ENCODE data around the gene ROPN1L.
"Not testable (repeated sequence)": the region's sequence is repeated elsewhere in the genome, so short reads cannot be mapped to it uniquely, and the experiment has no call there.

ROPN1L gene

GRCh38 chr5:10480237-10480985 lies 38.7 kb downstream of the ROPN1L start:
- no peak for DNase-seq

GRCh38 chr5:10481241-10481935 lies 39.7 kb downstream of the ROPN1L start:
- no peak for DNase-seq

- DNase-seq: no peak
Measured at GRCh38 chr5:10482791-10483530, 41.3 kb downstream of the ROPN1L start.

GRCh38 chr5:10484774-10485141 lies 43.1 kb downstream of the ROPN1L start:
- DNase-seq: no peak

DNA sequence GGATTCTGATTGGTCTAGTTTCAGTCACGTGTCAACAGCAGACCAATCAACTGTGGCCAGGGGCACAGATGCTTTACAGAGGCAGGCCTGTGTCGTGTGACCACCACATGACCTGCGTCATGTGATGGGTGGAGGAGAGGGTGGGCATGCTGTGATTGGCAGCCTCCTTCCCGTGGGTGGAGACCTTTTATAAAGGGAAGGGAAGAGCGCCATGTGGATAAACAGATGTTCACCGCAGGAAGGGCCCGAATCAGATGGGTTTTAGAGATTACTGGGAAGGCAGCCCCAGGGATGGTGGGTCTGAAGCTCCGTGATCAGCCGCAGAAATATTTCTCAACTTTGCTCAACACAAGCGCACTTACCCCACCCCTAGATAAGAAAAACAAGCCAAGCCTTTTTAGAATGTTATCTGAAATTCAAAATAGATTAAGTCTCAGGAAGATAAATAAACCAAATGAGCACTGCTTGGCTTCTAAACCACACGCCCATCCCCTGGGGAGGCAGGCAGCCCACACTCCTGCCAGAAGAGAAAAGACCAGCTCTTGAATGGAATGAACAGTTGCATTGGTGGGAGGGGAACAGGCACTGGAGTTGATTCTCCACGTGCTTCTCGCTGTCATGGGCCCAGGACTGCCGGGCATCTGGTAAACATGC lies 43.6 kb downstream of the ROPN1L start:
- DNase-seq: no peak

- DNase-seq: no peak
Measured at GRCh38 chr5:10485897-10486296, 44.2 kb downstream of the ROPN1L start.

- no peak for DNase-seq
Measured at GRCh38 chr5:10486511-10487344, 45.0 kb downstream of the ROPN1L start.

GRCh38 chr5:10488144-10488543 lies 46.5 kb downstream of the ROPN1L start:
- DNase-seq: no peak

GRCh38 chr5:10489810-10490426 lies 48.2 kb downstream of the ROPN1L start:
- DNase-seq: no peak

- no peak for DNase-seq
Measured at GRCh38 chr5:10490927-10491672, 49.4 kb downstream of the ROPN1L start.

DNA sequence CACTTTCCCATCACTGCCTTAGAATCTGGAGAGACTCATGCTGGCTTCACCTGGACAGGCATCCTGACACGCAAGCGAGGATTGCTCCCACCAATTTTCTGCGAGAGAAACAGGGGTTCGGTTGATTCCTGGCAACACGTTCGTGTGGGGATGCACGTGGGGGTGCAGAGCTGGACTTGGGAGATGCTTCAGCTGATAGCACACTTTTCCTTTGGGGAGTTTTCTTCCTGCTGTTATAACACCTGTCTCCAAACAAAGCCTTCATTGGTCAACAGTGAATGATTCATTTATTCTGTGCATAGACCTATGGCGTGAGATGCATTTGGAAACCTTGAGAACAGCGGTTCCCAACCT lies 50.0 kb downstream of the ROPN1L start:
- no peak for DNase-seq

DNA sequence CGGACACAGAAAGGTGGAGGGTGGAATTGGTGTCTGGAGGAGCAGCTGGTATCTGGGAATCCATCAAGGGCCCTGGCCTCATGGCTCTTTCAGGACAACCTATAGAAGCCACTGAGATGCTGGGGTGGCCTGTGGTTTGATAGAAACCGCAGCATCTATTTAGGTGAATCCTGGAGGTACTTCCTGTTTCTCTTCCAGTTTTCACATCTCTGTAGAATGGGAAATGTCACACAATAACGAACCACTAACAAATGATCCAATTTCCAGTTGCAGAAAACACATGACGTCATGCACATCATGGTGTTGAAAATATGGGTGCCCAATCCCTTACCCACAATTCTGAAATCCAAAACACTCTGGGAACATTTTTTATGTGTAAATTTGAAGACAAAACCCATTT lies 52.2 kb downstream of the ROPN1L start:
- no peak for DNase-seq

DNA sequence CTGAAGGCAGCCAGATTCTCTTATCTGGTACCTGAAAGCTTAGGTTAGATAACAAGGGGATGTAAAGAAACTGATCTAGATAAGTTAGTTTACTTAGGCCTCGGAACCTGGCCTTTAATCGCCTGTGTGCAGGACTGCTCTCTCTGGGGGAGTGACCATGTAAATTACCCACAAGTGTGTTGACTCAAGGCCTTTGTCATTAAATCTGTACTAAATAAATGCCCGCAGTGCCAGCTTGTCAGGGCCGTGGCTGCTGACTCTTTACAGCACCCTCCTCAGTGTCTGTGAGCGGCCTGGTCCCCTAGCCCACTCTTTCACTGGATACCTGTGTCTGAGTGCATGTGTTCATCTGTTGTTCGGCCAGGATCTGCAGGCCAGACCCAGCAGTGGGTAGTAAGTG lies 52.8 kb downstream of the ROPN1L start:
- not testable (repeated sequence) for DNase-seq

GRCh38 chr5:10497554-10497953 lies 55.9 kb downstream of the ROPN1L start:
- DNase-seq: no peak

- no peak for DNase-seq
Measured at GRCh38 chr5:10498350-10498749, 56.7 kb downstream of the ROPN1L start.

DNA sequence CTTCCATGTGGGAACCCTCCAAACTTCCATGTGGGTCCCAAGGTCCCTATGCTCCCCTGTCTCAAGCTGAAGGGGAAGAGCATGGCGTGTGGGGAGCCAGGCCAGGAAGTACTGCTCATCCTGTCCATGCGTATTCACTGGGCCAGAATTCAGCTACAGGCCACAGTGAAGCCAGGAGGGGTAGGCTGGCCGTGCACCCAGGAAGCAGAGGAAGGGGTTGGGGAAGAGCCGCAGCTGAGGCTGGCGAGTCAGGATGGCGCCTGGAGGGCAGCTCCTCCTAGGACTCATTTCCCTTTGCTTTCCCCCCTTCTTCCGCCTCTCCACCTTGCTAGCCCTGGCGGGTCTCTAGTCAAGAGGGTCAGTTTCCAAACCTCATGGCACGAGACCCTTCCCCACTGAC lies 57.4 kb downstream of the ROPN1L start:
- DNase-seq: no peak

- no peak for DNase-seq
Measured at GRCh38 chr5:10499776-10500175, 58.1 kb downstream of the ROPN1L start.

DNA sequence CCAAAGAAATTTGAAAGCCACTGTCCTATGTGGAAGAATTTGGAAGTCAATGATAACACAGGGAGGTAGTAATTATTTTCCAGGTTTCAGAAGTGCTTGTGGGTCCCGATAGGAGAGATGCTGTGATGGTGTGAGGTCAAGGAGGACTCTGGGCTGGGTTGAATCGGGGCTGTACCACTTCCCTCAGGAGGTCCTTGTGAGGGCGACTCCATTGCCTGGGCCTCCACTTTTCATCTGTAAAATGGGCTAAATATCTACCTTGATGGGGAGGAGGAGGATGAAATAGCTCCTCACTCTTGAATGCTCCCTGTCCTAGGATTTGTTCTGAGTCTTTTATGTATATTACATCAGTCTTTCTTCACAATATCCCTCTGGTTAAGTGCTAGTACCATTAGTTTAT lies 59.0 kb downstream of the ROPN1L start:
- no peak for DNase-seq

DNA sequence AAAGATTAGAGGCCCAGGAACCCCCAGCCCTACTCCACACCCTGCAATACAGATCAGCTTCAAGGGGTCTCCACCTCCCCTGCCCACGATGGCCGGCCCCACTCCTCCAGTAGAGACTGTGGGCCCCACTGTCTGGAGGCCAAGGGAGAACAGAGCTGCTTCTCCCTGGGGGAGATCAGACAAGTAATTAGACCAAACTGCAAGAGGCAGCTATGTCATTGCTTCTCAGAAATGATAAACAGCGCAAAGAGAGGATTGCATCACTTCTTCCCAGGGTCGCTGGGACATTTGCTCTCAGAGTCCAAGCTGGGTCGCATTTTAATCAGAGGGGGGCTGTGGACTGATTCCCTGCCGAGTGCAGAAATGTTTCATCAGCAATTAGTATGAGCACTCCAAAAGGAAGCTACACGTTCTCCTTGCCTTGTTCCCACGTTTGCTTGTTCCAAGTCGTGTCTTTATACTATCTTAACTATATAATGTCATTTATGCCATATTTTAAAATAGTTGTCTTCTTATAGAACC lies 59.9 kb downstream of the ROPN1L start:
- no peak for DNase-seq

DNA sequence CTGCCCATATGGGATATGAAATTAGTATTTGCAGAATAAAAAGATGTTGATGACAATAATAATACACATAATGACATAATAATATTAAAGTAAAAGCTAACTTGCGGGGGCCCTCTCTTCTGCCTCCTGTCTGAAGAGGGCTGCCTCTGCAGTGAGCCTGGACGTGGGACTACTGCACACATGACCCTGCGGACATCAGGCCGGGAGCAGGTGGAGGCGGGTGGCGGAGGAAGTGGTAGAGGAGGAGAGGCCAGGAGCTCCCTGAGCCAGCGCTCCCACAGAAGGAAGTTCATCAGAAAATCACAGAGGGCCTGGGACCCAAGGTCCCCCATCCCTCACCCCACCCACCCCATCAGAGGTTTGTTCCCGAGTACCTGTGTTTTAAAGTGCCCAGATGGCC lies 60.5 kb downstream of the ROPN1L start:
- DNase-seq: no peak

GRCh38 chr5:10502578-10502977 lies 60.9 kb downstream of the ROPN1L start:
- DNase-seq: no peak
